Stimulated activated CD8-positive, alpha-beta memory T cell treated with anti-CD3 and anti-CD28 coated beads, Interleukin-12 subunit alpha, Interleukin-12 subunit beta, amount 100 ng/mL, for 24 hours (primary cell): Measurements from ENCODE around the gene ABCC1.

Experiments used
- DNase-seq: peaks from one replicate; pipeline ENCODE4 v3.0.0-alpha.2; 2020; ENCODE audit errors: extremely low read depth

ABCC1 gene

GRCh38 chr16:15993541-15993940 is 44.1 kb downstream of the ABCC1 start:
- no peak for DNase-seq

GRCh38 chr16:15993946-15994665 is 44.7 kb downstream of the ABCC1 start:
- no peak for DNase-seq

DNA sequence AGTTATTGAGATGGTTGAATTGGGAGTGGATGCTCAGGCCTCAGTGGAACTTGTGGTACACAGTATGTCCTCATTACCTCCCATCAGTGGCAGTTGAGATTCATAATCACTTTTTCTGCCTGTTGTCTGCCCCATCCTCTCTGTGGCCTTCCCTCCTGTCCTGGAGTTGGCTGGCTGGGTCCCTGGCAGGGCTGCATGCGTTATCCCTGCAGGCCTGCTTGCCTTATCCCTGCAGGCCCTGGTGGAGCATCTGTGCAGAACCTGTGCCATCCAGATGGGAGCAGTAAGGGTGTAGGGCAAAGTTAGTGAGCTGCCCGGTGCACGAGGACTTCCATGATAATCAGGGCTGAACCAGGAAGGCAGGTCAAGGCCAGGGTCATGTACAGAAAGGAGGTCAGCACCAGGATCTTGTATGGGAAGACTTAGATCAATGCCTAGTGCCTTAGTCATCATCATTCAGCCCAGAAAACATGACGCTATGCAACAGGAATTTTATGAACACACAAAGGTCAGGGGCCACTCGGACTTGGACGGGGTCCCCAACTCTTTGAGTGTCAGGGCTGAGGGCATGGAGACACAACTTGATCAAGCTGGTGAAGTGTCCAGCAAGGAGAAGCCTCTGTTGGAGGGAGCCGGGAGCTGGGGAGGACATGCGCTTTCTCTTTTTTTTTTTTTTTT is 47.2 kb downstream of the ABCC1 start:
- DNase-seq, result no peak

GRCh38 chr16:16000685-16001084 is 51.3 kb downstream of the ABCC1 start:
- no peak for DNase-seq

DNA sequence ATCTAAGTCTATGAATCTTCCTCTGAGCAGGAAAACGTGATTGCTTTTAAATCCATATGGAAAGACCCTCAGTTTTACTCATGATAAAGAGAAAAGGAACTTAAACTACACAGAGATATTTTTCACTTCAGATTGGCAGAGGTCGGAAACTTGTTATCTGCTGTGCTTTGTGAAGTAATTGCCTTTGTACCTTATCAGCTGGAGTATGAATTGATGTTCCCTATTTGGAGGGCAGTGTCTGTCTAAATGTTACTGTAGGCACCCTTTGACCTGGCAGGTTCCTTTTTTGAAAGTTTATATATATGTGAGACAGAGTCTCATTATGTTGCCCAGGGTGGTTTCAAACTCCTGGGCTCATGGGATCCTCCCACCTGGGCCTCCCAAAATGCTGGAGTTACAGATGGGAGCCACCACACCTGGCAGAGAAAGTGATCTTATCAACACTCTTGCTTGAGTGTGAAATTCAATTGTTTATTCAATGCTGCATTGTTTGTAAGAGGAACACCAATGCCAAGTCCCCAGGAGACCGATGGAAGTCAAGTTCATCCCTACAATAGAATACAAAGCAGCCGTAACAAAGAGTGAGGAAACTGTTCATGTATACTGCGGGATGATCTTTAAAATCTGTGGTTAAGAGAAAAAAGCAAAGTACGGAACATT is 52.3 kb downstream of the ABCC1 start:
- no peak for DNase-seq

- no peak for DNase-seq
Measured at GRCh38 chr16:16003719-16004313, 54.4 kb downstream of the ABCC1 start.

GRCh38 chr16:16004314-16004749 is 54.9 kb downstream of the ABCC1 start:
- no peak for DNase-seq

DNA sequence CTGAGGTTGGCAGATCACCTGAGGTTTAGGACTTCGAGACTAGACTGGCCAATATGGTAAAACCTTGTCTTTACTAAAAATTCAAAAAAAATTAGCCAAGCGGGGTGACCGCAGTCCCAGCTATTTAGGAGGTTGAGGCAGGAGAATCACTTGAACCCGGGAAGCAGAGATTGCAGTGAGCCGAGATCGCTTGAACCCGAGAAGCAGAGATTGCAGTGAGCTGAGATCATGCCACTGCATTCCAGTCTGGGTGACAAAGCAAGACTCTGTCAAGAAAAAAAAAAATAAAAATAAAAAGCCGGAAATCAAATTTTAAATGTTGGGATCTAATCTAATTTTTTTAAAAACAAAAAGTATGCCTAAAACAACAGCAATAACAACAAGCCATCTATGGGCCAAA is 56.3 kb downstream of the ABCC1 start:
- no peak for DNase-seq

- no peak for DNase-seq
Measured at GRCh38 chr16:16006650-16007049, 57.2 kb downstream of the ABCC1 start.

- no peak for DNase-seq
Measured at GRCh38 chr16:16007743-16008111, 58.3 kb downstream of the ABCC1 start.

GRCh38 chr16:16008666-16009065 is 59.2 kb downstream of the ABCC1 start:
- DNase-seq, result no peak

DNA sequence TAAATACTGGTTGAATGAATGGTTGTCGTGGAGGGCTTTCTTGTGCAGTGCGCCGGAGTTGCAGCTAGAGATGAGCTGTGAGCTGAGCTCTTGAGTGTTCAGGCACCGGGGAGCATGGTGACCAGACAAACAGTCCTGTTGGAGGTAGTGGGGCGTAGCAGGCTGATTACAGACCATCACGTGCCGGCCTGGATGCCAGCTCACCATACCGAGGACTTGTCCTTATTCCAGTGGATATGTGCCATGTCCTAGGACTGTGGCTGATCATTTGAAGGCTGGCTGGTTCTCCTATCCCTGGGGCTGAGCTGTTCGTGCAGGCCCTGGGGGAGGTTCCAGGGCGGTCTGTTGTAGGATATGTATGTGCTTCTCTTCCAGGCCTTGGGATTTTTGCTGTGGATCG is 60.0 kb downstream of the ABCC1 start:
- DNase-seq, result no peak

DNA sequence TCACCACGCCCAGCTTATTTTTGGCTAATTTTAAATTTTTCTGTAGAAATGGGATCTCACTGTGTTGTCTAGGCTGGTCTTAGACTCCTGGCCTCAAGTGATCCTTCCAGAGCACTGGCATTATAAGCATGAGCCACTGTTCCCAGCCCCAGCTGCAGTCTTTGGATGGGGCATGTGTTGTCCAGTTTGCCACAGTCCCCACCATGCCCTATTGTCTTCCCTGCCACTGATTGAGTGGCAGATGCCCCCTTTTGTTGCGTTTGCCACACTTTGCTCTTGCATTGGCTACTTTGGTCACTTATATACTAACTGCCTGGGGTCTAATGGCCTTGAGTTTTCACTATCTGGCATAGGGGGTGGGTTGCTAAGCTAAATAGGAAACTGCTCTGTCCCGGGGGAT is 60.8 kb downstream of the ABCC1 start:
- DNase-seq, result no peak

- no peak for DNase-seq
Measured at GRCh38 chr16:16012144-16012543, 62.7 kb downstream of the ABCC1 start.

GRCh38 chr16:16013812-16014211 is 64.4 kb downstream of the ABCC1 start:
- no peak for DNase-seq

DNA sequence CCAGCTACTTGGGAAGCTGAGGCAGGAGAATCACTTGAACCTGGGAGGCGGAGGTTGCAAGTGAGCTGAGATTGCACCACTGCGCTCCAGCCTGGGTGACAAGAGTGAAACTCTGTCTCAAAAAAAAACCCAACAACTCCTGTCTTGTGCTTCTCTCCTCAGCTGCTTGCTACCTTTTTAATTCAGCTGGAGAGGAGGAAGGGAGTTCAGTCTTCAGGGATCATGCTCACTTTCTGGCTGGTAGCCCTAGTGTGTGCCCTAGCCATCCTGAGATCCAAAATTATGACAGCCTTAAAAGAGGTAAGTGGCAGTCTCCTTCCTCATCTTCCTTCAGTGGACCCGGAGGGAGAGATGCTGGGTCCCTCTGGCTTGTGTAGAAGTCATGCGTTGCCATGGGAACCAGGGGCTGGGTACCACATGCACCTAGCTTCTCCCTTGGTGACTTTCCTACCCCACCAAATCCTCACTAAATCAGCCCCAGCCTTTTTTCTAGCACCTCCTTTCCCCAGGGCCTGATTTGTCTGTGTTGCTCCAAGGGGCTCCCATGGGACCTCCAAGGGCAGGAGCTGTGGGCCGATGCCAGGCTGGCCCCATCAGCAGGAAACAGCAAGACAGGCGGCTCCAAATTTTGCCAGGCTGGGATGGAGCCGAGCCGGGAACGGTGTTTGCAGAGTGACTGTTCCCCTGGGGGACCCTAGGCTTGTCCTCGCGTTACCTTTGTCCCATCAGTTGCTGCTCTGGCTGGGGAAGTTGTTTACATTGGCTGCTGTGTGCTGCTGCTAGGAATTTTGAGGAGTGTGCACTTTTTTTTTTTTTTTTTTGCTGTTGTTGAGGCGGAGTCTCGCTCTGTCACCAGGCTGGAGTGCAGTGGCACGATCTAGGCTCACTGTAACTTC is 65.2 kb downstream of the ABCC1 start:
- DNase-seq, result no peak

DNA sequence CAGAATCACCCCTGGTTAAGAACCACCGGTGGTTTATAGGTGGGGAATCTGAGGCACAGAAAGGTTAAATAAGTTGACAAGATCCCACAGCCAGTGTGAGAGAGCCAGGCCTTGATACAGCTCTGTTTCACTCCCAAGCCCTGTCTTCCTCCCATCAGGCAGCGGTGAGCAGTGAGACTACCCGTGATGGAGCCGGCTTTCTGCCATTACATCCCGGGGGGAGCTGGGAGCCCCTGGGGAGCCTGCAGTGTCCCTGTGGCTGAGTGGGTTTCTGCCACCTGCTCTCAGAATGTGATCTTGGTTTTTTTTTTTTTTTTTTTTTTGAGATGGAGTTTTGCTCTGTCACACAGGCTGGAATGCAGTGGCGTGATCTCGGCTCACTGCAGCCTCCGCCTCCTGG is 66.4 kb downstream of the ABCC1 start:
- DNase-seq, result no peak

DNA sequence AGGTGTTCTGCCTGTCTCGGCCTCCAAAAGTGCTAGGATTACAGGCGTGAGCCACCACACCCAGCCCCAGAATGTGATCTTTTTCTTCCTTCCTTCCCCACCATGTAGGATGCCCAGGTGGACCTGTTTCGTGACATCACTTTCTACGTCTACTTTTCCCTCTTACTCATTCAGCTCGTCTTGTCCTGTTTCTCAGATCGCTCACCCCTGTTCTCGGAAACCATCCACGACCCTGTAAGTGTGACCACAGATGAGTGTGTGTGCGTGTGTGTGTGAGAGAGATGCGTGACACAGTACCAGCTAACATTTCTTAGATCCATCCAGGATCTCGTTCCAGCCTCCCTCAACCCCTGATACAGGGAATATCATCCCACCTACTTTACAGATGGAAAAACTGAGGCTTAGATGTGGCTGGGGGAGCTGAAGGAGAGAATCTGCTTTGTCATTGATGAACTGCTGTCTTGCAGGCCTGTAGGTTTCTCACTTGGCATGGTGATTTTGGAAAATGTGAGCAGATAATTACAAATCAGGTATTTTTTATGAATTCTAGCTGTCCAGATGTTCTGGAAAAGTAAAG is 67.1 kb downstream of the ABCC1 start:
- DNase-seq, result no peak

- DNase-seq, result no peak
Measured at GRCh38 chr16:16017812-16018211, 68.4 kb downstream of the ABCC1 start.

- no peak for DNase-seq
Measured at GRCh38 chr16:16018705-16019104, 69.3 kb downstream of the ABCC1 start.

DNA sequence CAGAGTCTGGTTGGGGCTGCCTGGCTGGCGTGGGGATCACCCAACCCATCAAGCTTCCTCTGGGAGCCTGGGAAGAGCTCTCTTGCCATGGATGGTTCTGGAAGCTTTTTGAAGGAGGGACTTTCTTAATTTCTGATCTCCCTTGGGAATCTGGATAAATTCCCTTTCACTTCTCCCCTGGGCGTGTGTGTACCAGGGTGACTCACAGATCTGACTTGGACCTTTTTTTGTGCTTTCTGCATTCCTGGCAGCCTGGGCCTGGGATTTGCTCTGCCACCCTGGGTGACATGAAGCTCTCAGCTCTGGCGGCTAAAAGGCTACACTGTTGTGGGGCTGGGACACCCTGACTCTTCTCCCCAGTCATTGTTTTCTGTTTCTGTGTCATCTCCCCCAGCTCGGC is 70.1 kb downstream of the ABCC1 start:
- no peak for DNase-seq
